H1 (cell line): ENCODE data around the gene ASIC2. TPM values are rescaled to one million over a fixed set of nuclear protein-coding genes. Genes with fewer than 3 reads are reported as not detected.

Experiments
- CTCF ChIA-PET: fragments of 300-600 bp; sonication (Branson Sonifier 250); formaldehyde crosslinking; loops from one replicate; lab custom pipeline; 2021; ENCODE audit not compliant: partially characterized antibody; lab: Charles Lee
- POLR2A ChIA-PET: fragments of 300-600 bp; sonication (Branson Sonifier 250); formaldehyde crosslinking; loops from one replicate; lab custom pipeline; 2021; ENCODE audit warnings: inconsistent platforms; ENCODE audit not compliant: partially characterized antibody; lab: Charles Lee
- DNase-seq, 2 experiments: peaks; one replicate each; pipeline versions ENCODE4 v3.0.0 to v3.0.0-alpha.2; 2010 to 2022; ENCODE audit warnings: low spot score in 2 of 2, low read depth in 1 of 2, mixed read lengths in 1 of 2
- FAIRE-seq: peaks from 2 replicates; lab custom pipeline; 2011; peaks lifted over from hg19 to GRCh38; lab: Jason Lieb, UNC
- H2AFZ ChIP-seq: 2 replicates; pipeline ENCODE4 v1.8.1; 2012; ENCODE audit warnings: low read length, inconsistent platforms
- H2AK5ac ChIP-seq: 2 replicates; pipeline ENCODE4 v1.6.1; 2013; ENCODE audit warnings: low read depth, low read length
- H2BK120ac ChIP-seq: replicated peaks from 2 replicates; pipeline ENCODE3; 2013; ENCODE audit warnings: low read depth, low read length, inconsistent platforms
- H2BK12ac ChIP-seq: 2 replicates; pipeline ENCODE4 v1.6.1; 2013; ENCODE audit warnings: low read depth, low read length
- H2BK15ac ChIP-seq: 2 replicates; pipeline ENCODE4 v1.6.1; 2013; ENCODE audit warnings: low read length
- H2BK20ac ChIP-seq: 2 replicates; pipeline ENCODE4 v1.6.1; 2013; ENCODE audit warnings: low read length
- H2BK5ac ChIP-seq: 2 replicates; pipeline ENCODE4 v1.6.1; 2013; ENCODE audit warnings: low read depth, low read length
- H3K14ac ChIP-seq: 2 replicates; pipeline ENCODE4 v1.6.1; 2013; ENCODE audit warnings: inconsistent platforms; ENCODE audit not compliant: insufficient read length
- H3K18ac ChIP-seq: 2 replicates; pipeline ENCODE4 v1.6.1; 2013; ENCODE audit warnings: low read length; ENCODE audit errors: extremely low read depth
- H3K23ac ChIP-seq: 2 replicates; pipeline ENCODE4 v1.6.1; 2013; ENCODE audit warnings: inconsistent platforms; ENCODE audit not compliant: insufficient read length
- H3K23me2 ChIP-seq: 2 replicates; pipeline ENCODE4 v1.6.1; 2013; ENCODE audit warnings: low read depth, low read length
- H3K27ac ChIP-seq: 2 replicates; pipeline ENCODE4 v1.6.1; 2011; ENCODE audit warnings: low read depth, low read length, inconsistent platforms
- H3K27me3 ChIP-seq, 4 experiments: replicated peaks in 1 of 4; 1 replicate in 1 of 4; 2 replicates in 3 of 4; pipeline versions ENCODE4 v1.6.1 to v1.8.1; 2011 to 2013; ENCODE audit warnings: low read length in 3 of 4, mild to moderate bottlenecking in 3 of 4, inconsistent platforms in 2 of 4, mixed read lengths in 2 of 4, moderate library complexity in 1 of 4; ENCODE audit not compliant: control insufficient read depth in 3 of 4, insufficient read depth in 3 of 4; ENCODE audit errors: extremely low read depth in 1 of 4
- H3K36me3 ChIP-seq, 4 experiments: 2 replicates each; pipeline versions ENCODE4 v1.6.1 to v1.8.1; 2011 to 2013; ENCODE audit warnings: mild to moderate bottlenecking in 4 of 4, low read length in 3 of 4, moderate library complexity in 2 of 4, control low read depth in 1 of 4, inconsistent platforms in 1 of 4; ENCODE audit not compliant: insufficient read depth in 4 of 4, control insufficient read depth in 2 of 4
- H3K4ac ChIP-seq: replicated peaks from 2 replicates; pipeline ENCODE3; 2013; ENCODE audit warnings: low read length, low read depth, mixed read lengths, inconsistent platforms; ENCODE audit not compliant: insufficient read length
- H3K4me1 ChIP-seq, 4 experiments: replicated peaks in 1 of 4; 1 replicate in 1 of 4; 2 replicates in 3 of 4; pipeline versions ENCODE4 v1.6.1 to v1.8.1; 2011 to 2013; ENCODE audit warnings: low read length in 3 of 4, inconsistent platforms in 2 of 4, mixed read lengths in 1 of 4; ENCODE audit not compliant: insufficient read depth in 4 of 4, control insufficient read depth in 3 of 4
- H3K4me2 ChIP-seq, 2 experiments: 2 replicates each; pipeline versions ENCODE4 v1.6.1 to v1.8.1; 2011 to 2013; ENCODE audit warnings: low read depth in 2 of 2, low read length in 2 of 2, control low read depth in 1 of 2, inconsistent platforms in 1 of 2, mild to moderate bottlenecking in 1 of 2; ENCODE audit not compliant: insufficient read depth in 1 of 2
- H3K4me3 ChIP-seq, 4 experiments: fragments of 200-600, 300-600 bp in 1 of 4; sonication (generic), shearing (Covaris generic), sonication (Bioruptor Twin) in 1 of 4; 2 replicates each; pipeline versions ENCODE4 v1.5.1 to v1.8.1; 2011 to 2016; ENCODE audit warnings: low read length in 4 of 4, low read depth in 3 of 4, control low read depth in 2 of 4, inconsistent platforms in 2 of 4, mild to moderate bottlenecking in 2 of 4, mixed read lengths in 1 of 4, moderate library complexity in 1 of 4; ENCODE audit not compliant: insufficient read depth in 2 of 4; ENCODE audit errors: extremely low read depth in 1 of 4
- H3K56ac ChIP-seq: replicated peaks from 2 replicates; pipeline ENCODE3; 2013; ENCODE audit warnings: low read depth, mild to moderate bottlenecking, mixed read lengths, low read length, inconsistent platforms; ENCODE audit not compliant: insufficient read length
- H3K79me1 ChIP-seq: 2 replicates; pipeline ENCODE4 v1.6.1; 2013; ENCODE audit warnings: low read depth, low read length, control low read depth
- H3K79me2 ChIP-seq, 2 experiments: 2 replicates each; pipeline versions ENCODE4 v1.6.1 to v1.8.1; 2012 to 2013; ENCODE audit warnings: low read length in 2 of 2, mild to moderate bottlenecking in 2 of 2, inconsistent platforms in 1 of 2; ENCODE audit not compliant: insufficient read depth in 2 of 2, control insufficient read depth in 1 of 2
- H3K9ac ChIP-seq, 4 experiments: replicated peaks in 1 of 4; 1 replicate in 1 of 4; 2 replicates in 3 of 4; pipeline versions ENCODE4 v1.6.1 to v1.8.1; 2011 to 2013; ENCODE audit warnings: low read depth in 3 of 4, low read length in 3 of 4, control low read depth in 2 of 4, mild to moderate bottlenecking in 2 of 4, moderate library complexity in 2 of 4, inconsistent platforms in 1 of 4; ENCODE audit errors: extremely low read depth in 1 of 4
- H3K9me3 ChIP-seq, 2 experiments: 2 replicates each; pipeline versions ENCODE4 v1.6.1 to v1.8.1; 2012 to 2013; ENCODE audit warnings: mild to moderate bottlenecking in 2 of 2, moderate library complexity in 2 of 2, control low read depth in 1 of 2, inconsistent platforms in 1 of 2, low read depth in 1 of 2, low read length in 1 of 2, mixed read lengths in 1 of 2; ENCODE audit not compliant: insufficient read depth in 2 of 2
- H4K20me1 ChIP-seq, 2 experiments: replicated peaks in 1 of 2; 2 replicates each; pipeline versions ENCODE3 to v1.8.1; 2011 to 2013; ENCODE audit warnings: inconsistent platforms in 2 of 2, low read length in 2 of 2, mild to moderate bottlenecking in 1 of 2; ENCODE audit not compliant: insufficient read depth in 2 of 2, control insufficient read depth in 1 of 2
- H4K5ac ChIP-seq: 2 replicates; pipeline ENCODE4 v1.6.1; 2013; ENCODE audit warnings: low read length, low read depth, mixed read lengths, inconsistent platforms; ENCODE audit not compliant: insufficient read length
- H4K8ac ChIP-seq: 2 replicates; pipeline ENCODE4 v1.8.0; 2013; ENCODE audit warnings: mild to moderate bottlenecking, moderate library complexity, low read length, inconsistent platforms; ENCODE audit not compliant: insufficient read depth; ENCODE audit errors: extremely low read depth
- H4K91ac ChIP-seq: replicated peaks from 2 replicates; pipeline ENCODE3; 2013; ENCODE audit warnings: low read length, mixed read lengths, inconsistent platforms; ENCODE audit not compliant: insufficient read length
- RAD21 ChIP-seq, 2 experiments: IDR thresholded peaks in 1 of 2; conservative IDR thresholded peaks in 1 of 2; 2 replicates each; pipeline ENCODE4 v1.6.1; 2011; ENCODE audit warnings: low read depth in 2 of 2, low read length in 2 of 2, improper control_type of control experiment in 1 of 2, inconsistent platforms in 1 of 2, mild to moderate bottlenecking in 1 of 2, moderate library complexity in 1 of 2
- WGBS, 2 experiments: shearing (Covaris generic) in 1 of 2; methylation state at CpG; one replicate each; pipeline versions ENCODE4 v1.1.6 to v1.1.7; 2013 to 2015; ENCODE audit warnings: low lambda C conversion rate in 2 of 2, mixed read lengths in 2 of 2, inconsistent platforms in 1 of 2, low coverage in 1 of 2, missing lambda C conversion rate in 1 of 2; ENCODE audit not compliant: insufficient replicate concordance in 2 of 2, insufficient coverage in 1 of 2, insufficient read length in 1 of 2; ENCODE audit errors: extremely low coverage in 1 of 2, missing lambda C conversion rate in 1 of 2; 5-methylcytosine and 5-hydroxymethylcytosine counted together
- polyA plus RNA-seq, 7 experiments: library from polyadenylated mRNA; depleted of rRNA in 3 of 7; stranded (reverse) in 5 of 7; unstranded in 2 of 7; fragments of >200 nt in 5 of 7; fragments of 200-250 nt in 2 of 7; gene quantifications; 1 replicate in 5 of 7; 2 replicates in 1 of 7; 4 replicates in 1 of 7; pipeline versions ENCODE4 v1.2.1 to v1.2.3, GENCODE V29; 2011 to 2013; ENCODE audit warnings: missing spikeins in 2 of 7, mixed read lengths in 2 of 7
- total RNA-seq: library from RNA; stranded (reverse); fragmentation: NEBNext Ultra II Directional; extraction: Animal tissue kit (Norgen Biotek cat#: 25700); gene quantifications from 2 replicates; pipeline ENCODE4 v1.2.1, GENCODE V29; 2021

Gene ASIC2
- total and polyA plus RNA-seq, 2 of the 8 experiments (the other 6 are each of a cell fraction or from before 2014, with no cell fraction given): 0.86 to 1.2 TPM

DNA sequence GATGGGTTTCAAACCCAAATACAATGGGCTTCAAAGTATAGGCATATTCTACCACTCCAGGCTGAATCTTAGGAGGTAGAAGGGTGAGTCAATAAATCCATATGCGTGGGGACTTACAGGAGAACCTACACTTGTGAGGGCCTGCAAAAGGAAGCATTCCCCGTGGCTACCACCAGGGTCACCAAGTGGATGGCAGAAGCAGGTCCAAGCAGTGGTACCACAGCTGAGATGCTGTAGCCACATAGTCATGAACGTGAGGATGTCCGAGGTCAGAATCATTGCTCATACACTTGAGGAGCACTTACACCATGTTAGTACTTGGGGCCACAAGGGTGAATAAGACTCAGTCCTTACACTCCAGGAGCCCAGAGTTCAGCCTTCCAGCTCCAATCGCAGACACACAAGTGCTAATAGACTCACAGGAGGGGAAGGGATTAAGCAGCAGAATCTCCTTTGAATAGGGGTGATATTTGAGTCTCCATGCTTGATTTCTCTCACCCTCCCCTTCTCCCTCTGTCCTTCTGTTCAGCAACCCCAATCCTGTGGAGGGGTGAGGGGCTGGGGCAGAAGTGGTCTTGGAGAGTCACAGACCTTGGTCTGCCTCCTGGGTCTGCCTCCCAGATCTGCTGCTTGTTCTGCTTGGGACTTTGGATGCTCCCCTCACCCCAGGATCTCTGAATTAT, 42.5 kb upstream of the ASIC2 start:
- Histone ChIP-seq H3K4ac (no peak overlapping the region), H3K9me3 (peaks cover under 1 to 6% of the 10 kb centered on the region in 2 experiments; a peak in 1 of 4 replicates), H4K91ac (no peak overlapping the region), H2BK5ac (no peak overlapping the region), H2AFZ (no peak overlapping the region), H3K27me3 (peaks cover 0 to 3% (median 0%) of the 10 kb centered on the region in 4 experiments; a peak in 3 of 7 replicates), H4K20me1 (no peaks in the 10 kb centered on the region), H2BK15ac (no peak overlapping the region), H3K4me2 (peak overlapping the region in 1 of 2 experiments; percentile 24; a peak in 1 of 4 replicates), H3K27ac (no peak overlapping the region), H3K56ac (no peak overlapping the region), H3K4me3 (no peak overlapping the region), H3K14ac (no peak overlapping the region), H4K8ac (no peak overlapping the region), H4K5ac (no peak overlapping the region), H3K36me3 (no peaks in the 10 kb centered on the region), H3K23ac (no peak overlapping the region), H3K9ac (no peak overlapping the region), H3K18ac (no peak overlapping the region), H3K23me2 (no peaks in the 10 kb centered on the region), H3K4me1 (peaks cover 0 to 7% (median 2%) of the 10 kb centered on the region in 4 experiments; a peak in 3 of 7 replicates), H2BK12ac (no peak overlapping the region), H2BK120ac (no peak overlapping the region), H2BK20ac (no peak overlapping the region), H2AK5ac (no peak overlapping the region), H3K79me2 (no peaks in the 10 kb centered on the region), H3K79me1 (no peaks in the 10 kb centered on the region)
- WGBS, 2 experiments: 74% methylated on average over 5 of the region's 5 CpGs; no CpG with 5 or more reads in 1 of the 2 experiments
- ChIA-PET POLR2A (no interaction called here), CTCF (interaction anchor here (0.7 to 1.9 kb wide), 13 partner anchors 8 to 185 kb away, joined by 3 to 6 read pairs (median 4); no protein-coding TSS in a partner anchor)
- FAIRE-seq (peak; percentile 13), DNase-seq (peak in 1 of 2 experiments; percentile 46)
- peak; percentile 4 to 28; a peak in 1 of 4 replicates for TF ChIP-seq RAD21 (IDR thresholded peaks at IDR 0.05 in 1 of 2, conservative IDR thresholded peaks at IDR 0.05 in 1 of 2; ENCODE audit: low read depth in 2 of 2, low read length in 2 of 2)
